GM12872 (cell line): ENCODE results near the gene NPHP4.

Experiments used
- TF ChIP-seq, protein P1 (sequence below): IDR thresholded peaks from 3 replicates; pipeline ENCODE4 v1.5.1; 2011; ENCODE audit warnings: low read depth, mild to moderate bottlenecking, low read length, moderate library complexity; ENCODE audit not compliant: insufficient read depth

The NPHP4 gene

DNA sequence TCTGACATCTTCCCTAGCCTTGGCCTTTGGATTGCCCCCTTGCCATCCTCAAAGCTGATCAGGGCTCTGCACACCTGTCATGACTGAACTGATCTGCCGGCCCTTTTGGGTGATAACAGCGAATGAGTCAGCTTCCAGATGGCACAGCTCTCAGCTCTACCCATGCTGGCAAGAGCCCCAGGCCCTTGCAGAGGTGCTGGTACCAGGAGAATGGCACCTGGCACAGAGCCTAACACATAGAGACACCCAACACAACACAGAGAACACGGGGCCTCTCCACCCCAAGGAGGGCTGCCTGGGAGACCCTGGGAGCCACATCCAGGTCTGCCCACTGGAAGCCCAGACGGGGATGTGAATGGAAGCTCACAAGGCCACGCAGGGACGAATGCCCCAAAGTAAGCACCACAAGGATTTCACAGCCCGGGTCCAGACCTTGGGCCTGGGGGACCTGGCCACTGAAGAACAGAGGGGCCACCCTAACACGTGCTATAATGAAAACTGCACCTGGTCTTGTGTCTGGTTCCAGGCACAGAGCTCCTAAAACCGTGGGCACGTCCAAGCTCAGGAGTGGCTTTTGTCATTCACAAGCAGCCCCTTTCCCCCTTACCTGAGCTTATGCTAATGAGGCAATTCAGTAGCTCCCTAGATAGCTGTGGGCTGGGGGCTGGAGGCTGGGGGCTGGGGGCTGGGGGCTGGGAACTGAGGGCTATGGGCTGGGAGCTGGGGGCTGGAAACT lies 160.5 kb downstream of the NPHP4 start:
- TF ChIP-seq, protein P1, sequence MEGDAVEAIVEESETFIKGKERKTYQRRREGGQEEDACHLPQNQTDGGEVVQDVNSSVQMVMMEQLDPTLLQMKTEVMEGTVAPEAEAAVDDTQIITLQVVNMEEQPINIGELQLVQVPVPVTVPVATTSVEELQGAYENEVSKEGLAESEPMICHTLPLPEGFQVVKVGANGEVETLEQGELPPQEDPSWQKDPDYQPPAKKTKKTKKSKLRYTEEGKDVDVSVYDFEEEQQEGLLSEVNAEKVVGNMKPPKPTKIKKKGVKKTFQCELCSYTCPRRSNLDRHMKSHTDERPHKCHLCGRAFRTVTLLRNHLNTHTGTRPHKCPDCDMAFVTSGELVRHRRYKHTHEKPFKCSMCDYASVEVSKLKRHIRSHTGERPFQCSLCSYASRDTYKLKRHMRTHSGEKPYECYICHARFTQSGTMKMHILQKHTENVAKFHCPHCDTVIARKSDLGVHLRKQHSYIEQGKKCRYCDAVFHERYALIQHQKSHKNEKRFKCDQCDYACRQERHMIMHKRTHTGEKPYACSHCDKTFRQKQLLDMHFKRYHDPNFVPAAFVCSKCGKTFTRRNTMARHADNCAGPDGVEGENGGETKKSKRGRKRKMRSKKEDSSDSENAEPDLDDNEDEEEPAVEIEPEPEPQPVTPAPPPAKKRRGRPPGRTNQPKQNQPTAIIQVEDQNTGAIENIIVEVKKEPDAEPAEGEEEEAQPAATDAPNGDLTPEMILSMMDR: no peak

DNA sequence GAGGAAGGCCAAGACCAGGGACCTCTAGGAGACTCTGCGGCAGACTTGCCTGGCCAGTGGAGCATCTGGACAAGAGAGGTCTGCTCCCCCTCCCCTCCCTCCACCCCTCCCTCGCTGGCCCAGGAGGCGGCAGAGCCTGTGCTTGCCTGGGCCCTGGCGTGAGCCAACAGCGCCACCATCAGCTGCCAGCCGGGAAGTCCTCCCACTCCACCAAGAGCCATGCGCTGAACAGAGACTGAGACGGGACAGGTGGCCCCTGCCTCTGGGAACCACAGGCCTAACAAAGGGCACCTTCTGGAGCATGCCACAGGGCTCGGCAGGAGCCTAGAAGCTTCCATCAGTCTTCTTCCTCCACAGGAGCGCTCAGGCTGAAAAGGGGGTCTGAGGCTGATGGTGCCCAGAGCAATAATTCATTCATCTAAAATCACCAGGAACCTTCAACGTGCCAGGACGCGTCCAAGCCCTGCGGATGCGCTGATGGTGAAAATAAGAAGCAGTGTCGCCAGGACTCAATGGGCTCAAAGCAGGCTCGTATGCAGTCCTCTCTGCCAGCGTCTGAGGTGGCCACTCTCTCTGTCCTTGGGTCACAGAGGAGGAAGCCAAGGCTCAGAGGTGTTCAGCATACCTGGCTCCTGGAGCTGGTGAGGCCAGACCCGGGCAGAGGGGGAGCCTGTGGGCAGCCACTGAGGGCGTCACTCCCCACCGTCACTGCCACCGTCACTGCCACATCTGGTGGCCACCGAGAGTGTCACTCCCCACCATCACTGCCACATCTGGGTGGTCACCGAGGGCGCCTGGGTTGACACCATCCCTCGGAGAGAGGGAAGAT lies 161.2 kb downstream of the NPHP4 start:
- TF ChIP-seq, protein P1: peak; percentile 15; the same call in 1 of the 3 replicates

DNA sequence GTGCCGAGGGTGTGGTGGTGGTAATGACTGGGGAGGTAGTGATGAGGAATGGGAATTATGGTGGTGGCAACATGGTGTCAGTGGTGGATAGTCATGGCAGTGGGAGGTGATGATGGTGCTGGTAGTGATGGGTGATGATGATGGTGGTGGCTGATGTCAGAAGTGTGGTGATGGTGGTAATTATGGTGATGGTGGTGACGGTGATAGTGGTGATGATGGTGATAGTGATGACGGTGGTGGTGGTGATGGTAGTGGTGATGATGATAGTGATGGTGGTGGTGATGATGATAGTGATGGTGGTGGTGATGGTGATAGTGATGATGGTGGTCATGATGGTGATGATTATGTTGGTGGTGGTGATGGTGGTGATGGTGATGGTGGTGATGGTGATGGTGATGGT lies 162.8 kb downstream of the NPHP4 start:
- TF ChIP-seq, protein P1: no peak

DNA sequence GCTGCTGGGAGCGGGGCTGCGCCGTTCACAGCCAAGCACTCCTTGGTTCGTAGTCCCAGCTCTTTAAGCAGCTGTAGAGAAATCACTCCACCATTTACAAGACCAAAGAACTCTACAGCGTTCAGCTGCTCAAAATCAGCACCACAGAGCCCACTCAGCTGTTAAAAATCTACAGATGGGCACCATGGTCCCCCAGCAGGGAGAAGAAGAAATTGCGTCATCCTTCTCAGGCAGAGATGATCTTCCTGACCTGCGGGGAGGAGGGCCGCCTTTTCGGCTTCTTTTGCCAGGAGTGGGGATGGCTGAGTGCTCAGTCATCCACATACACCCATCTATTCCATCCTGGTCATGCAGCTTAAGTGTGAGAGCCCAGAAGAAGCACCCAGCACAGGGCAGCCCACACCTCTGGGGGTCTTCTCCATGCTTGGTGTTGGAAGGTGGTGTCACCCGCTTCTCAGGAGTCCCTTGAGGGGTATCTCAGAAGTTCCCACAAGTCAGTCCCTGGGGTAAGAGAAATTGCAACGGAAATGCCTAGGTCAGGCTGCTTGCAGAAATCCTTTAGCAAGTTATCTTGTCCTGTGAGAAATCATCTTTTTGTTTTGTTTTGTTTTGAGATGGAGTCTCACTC lies 163.8 kb downstream of the NPHP4 start:
- TF ChIP-seq, protein P1: no peak

DNA sequence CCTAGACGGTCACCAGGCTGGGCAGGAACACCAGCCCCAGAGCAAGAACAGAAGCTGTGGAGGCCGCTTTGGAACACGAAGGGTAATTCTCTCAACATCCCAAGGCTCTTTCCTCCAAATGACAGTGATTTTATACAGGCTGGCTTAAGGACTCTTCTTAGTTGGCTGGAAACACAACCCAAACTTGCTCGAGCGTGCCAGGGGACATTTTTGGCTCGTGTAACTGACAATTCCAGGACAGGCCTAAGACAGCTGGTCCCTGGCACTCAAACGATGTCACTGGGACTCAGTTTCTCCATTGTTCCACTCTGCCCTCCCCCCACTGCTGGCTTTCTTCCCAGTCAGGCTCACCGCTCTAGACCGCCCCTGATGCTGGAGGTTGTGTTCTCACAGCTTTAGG lies 164.7 kb downstream of the NPHP4 start:
- TF ChIP-seq, protein P1: no peak

DNA sequence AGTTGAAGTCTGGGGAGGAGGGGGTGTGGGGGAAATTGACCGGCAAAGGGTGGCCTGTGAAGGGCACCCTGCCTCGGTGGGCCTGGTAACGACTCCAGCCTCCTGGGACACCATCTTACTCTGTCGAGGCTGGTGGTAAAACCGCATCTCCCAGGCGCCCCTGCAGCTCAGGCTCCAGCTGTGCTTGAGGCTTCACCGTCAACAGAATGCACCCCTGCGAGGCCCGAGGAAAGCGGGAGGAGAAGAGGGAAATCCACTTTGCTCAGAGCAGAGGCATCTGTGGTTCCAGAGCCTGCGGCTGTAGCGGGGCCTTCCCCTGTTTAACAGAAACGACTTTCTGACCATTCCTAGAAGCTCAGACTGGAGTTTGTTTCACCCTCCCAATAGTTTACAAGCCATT lies 165.6 kb downstream of the NPHP4 start:
- TF ChIP-seq, protein P1: no peak

DNA sequence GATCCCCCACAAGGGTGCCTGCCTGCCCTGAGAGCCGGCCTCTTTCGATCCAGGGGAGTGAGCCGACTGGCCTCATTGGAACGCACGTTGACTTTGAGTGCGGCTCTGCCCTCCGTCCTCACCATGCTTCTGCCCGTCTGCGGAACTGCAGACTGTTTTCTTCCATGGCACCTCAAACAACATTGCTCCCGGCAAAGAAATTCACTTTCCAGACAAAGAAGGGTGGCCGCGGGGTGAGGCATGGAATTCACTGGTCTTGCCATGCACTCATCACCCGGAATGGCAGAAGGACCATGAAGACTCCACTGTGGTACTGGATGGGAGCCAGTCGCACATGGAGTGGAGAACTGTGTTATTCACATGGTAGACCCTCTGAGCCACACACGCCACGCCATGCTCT lies 169.5 kb downstream of the NPHP4 start:
- TF ChIP-seq, protein P1: no peak
